GM12878 (cell line): ENCODE data around the gene TGFBR3. TPM values are rescaled to one million over a fixed set of nuclear protein-coding genes. Genes with fewer than 3 reads are reported as not detected.

ENCODE experiments used
- ATAC-seq: fragments of 200-7000 bp; cut with Tn5 transposase; 3 replicates; pipeline ENCODE4 v1.9.1; 2020; ENCODE audit warnings: mild to moderate bottlenecking, moderate library complexity
- BruUV-seq: library from RNA; stranded (reverse); fragments of 400-500 nt; replicated peaks from 2 replicates; lab custom pipeline; 2021; lab: Mats Ljungman, UMichigan
- CTCF ChIA-PET: fragments of 300-600 bp; sonication (Branson Sonifier 250); formaldehyde crosslinking; extraction: SDS; loops from one replicate; lab custom pipeline; 2021; ENCODE audit warnings: inconsistent platforms; lab: Yijun Ruan, JAX
- POLR2A ChIA-PET: fragments of 350-600 bp; formaldehyde crosslinking; extraction: SDS; loops from one replicate; lab custom pipeline; 2021; ENCODE audit warnings: inconsistent platforms; lab: Charles Lee
- RAD21 ChIA-PET: fragments of 300-600 bp; sonication (Branson Sonifier 250); formaldehyde crosslinking; loops from one replicate; lab custom pipeline; 2023; ENCODE audit warnings: antibody characterized with exemption; ENCODE audit not compliant: unreplicated experiment; lab: Charles Lee
- SMC1A ChIA-PET: fragments of 300-600 bp; sonication (Branson Sonifier 250); formaldehyde crosslinking; loops from one replicate; lab custom pipeline; 2023; ENCODE audit not compliant: unreplicated experiment, uncharacterized antibody; lab: Charles Lee
- DNase-seq: peaks from one replicate; pipeline ENCODE4 v3.0.0-alpha.2; 2011; ENCODE audit warnings: low read depth, low spot score
- FAIRE-seq: peaks from 3 replicates; lab custom pipeline; 2011; peaks lifted over from hg19 to GRCh38; lab: Jason Lieb, UNC
- H2AFZ ChIP-seq: 2 replicates; pipeline ENCODE4 v1.6.0; 2011; ENCODE audit warnings: low read depth, low read length, control low read depth; ENCODE audit not compliant: control insufficient read depth
- H3K27ac ChIP-seq: 2 replicates; pipeline ENCODE4 v1.5.1; 2011; ENCODE audit warnings: control low read depth; ENCODE audit not compliant: control insufficient read depth, insufficient read depth
- H3K27me3 ChIP-seq, 2 experiments: replicated peaks in 1 of 2; 2 replicates each; pipeline versions ENCODE4 v1.6.0 to v1.6.1; 2011; ENCODE audit warnings: low read length in 1 of 2; ENCODE audit not compliant: control insufficient read depth in 2 of 2, insufficient read depth in 2 of 2
- H3K36me3 ChIP-seq, 2 experiments: 2 replicates each; pipeline ENCODE4 v1.5.1; 2011; ENCODE audit warnings: low read length in 1 of 2; ENCODE audit not compliant: control insufficient read depth in 2 of 2, insufficient read depth in 2 of 2
- H3K4me1 ChIP-seq: 2 replicates; pipeline ENCODE4 v1.6.1; 2011; ENCODE audit warnings: mild to moderate bottlenecking, low read length, moderate library complexity, mixed read lengths; ENCODE audit not compliant: control insufficient read depth, insufficient read depth
- H3K4me2 ChIP-seq: 2 replicates; pipeline ENCODE4 v1.6.0; 2011; ENCODE audit warnings: control low read depth; ENCODE audit not compliant: control insufficient read depth, insufficient read depth
- H3K4me3 ChIP-seq: fragments of 200-600 bp; sonication (generic); 2 replicates; pipeline ENCODE4 v1.5.1; 2016
- H3K79me2 ChIP-seq: 2 replicates; pipeline ENCODE4 v1.6.0; 2011; ENCODE audit warnings: low read length; ENCODE audit not compliant: control insufficient read depth, insufficient read depth
- H3K9ac ChIP-seq: 2 replicates; pipeline ENCODE4 v1.8.0; 2011; ENCODE audit warnings: low read length, control low read depth, mixed read lengths; ENCODE audit not compliant: control insufficient read depth, insufficient read depth
- H3K9me3 ChIP-seq: replicated peaks from 3 replicates; pipeline ENCODE4 v1.5.1; 2011; ENCODE audit warnings: mild to moderate bottlenecking, low read length; ENCODE audit not compliant: control insufficient read depth, insufficient read depth
- H4K20me1 ChIP-seq: 2 replicates; pipeline ENCODE4 v1.6.0; 2011; ENCODE audit not compliant: control insufficient read depth, insufficient read depth
- ASH2L ChIP-seq: fragments of 300-600, 200-600 bp; sonication (generic); IDR thresholded peaks from 2 replicates; pipeline ENCODE4 v1.6.1; 2017; ENCODE audit warnings: low read depth, mild to moderate bottlenecking, borderline replicate concordance
- BACH1 ChIP-seq: fragments of 450-650 bp; IDR thresholded peaks from 2 replicates; pipeline ENCODE4 v1.6.1; 2017; ENCODE audit warnings: mild to moderate bottlenecking, borderline replicate concordance
- BMI1 ChIP-seq: fragments of 450-650 bp; IDR thresholded peaks from 2 replicates; pipeline ENCODE4 v1.6.1; 2016; ENCODE audit warnings: mild to moderate bottlenecking, moderate library complexity, borderline replicate concordance
- CBFB ChIP-seq: IDR thresholded peaks from 2 replicates; pipeline ENCODE4 v1.6.1; 2016; ENCODE audit warnings: antibody characterized with exemption, low read depth
- GATAD2B ChIP-seq: fragments of 450-650 bp; conservative IDR thresholded peaks from 2 replicates; pipeline ENCODE4 v1.6.1; 2017; ENCODE audit warnings: low read depth, mild to moderate bottlenecking, moderate library complexity
- STAT1 ChIP-seq: fragments of 450-650 bp; conservative IDR thresholded peaks from 2 replicates; pipeline ENCODE4 v1.6.1; 2014; ENCODE audit warnings: antibody characterized with exemption, mild to moderate bottlenecking
- TCF3 ChIP-seq: IDR thresholded peaks from 2 replicates; pipeline ENCODE4 v1.6.1; 2012; ENCODE audit warnings: low read depth, mild to moderate bottlenecking, low read length, borderline replicate concordance; ENCODE audit not compliant: insufficient read depth
- ZNF384 ChIP-seq: IDR thresholded peaks from 2 replicates; pipeline ENCODE4 v1.6.1; 2012; ENCODE audit warnings: low read depth, mild to moderate bottlenecking, low read length, improper control_type of control experiment, borderline replicate concordance
- WGBS: methylation state at CpG from one replicate; pipeline ENCODE4 v1.1.6; 2016; ENCODE audit warnings: low lambda C conversion rate; ENCODE audit not compliant: insufficient replicate concordance, insufficient coverage; ENCODE audit errors: missing lambda C conversion rate; 5-methylcytosine and 5-hydroxymethylcytosine counted together
- in situ Hi-C: fragments of 300-500 bp; cut with MboI; formaldehyde crosslinking; loops from 9 replicates; pipeline ENCODE4 v1.14.3; 2018; ENCODE audit warnings: mixed read lengths
- intact Hi-C: fragments of 100-400 bp; cut with micrococcal nuclease; formaldehyde crosslinking; loops from one replicate; pipeline ENCODE4 v1.14.2; 2022; ENCODE audit not compliant: unreplicated experiment
- polyA plus RNA-seq, 11 experiments: library from polyadenylated mRNA; depleted of rRNA in 4 of 11; unstranded in 6 of 11; stranded (reverse) in 5 of 11; fragments of >200 nt; fragmentation: Nextera tagmentation in 4 of 11; fragmentation: Illumina TruSeq in 1 of 11; extraction: Ambion mirVana in 4 of 11; extraction: Trizol in 1 of 11; gene quantifications; 1 replicate in 1 of 11; 2 replicates in 10 of 11; pipeline versions ENCODE4 v1.2.1 to v1.2.3, GENCODE V29; 2011 to 2016; ENCODE audit warnings: inconsistent platforms in 2 of 11, missing spikeins in 2 of 11, low read depth in 1 of 11
- total RNA-seq, 4 experiments: library from RNA; depleted of rRNA in 3 of 4; stranded (reverse); fragments of >200 nt in 3 of 4; fragmentation: Illumina TruSeq in 1 of 4; extraction: Trizol in 1 of 4; gene quantifications; 2 replicates each; pipeline versions ENCODE4 v1.2.1 to v1.2.3, GENCODE V29; 2013 to 2021
- TF ChIP-seq, protein P1 (sequence below): fragments of 450-650 bp; IDR thresholded peaks from 2 replicates; pipeline ENCODE4 v1.6.1; 2016; ENCODE audit warnings: mild to moderate bottlenecking
- TF ChIP-seq, protein P2 (sequence below): IDR thresholded peaks from 2 replicates; pipeline ENCODE4 v1.6.1; 2011; ENCODE audit warnings: borderline replicate concordance, low read depth, mild to moderate bottlenecking, moderate library complexity, mixed read lengths, low read length; ENCODE audit not compliant: insufficient read depth; ENCODE audit errors: extremely low read length
- TF ChIP-seq, protein P3 (sequence below): fragments of 450-650 bp; IDR thresholded peaks from 2 replicates; pipeline ENCODE4 v1.6.1; 2017; ENCODE audit warnings: low read depth, mild to moderate bottlenecking, moderate library complexity
- TF ChIP-seq, protein P4 (sequence below): fragments of 450-650 bp; formaldehyde crosslinking; IDR thresholded peaks from 2 replicates; pipeline ENCODE4 v1.4.0; 2020; ENCODE audit warnings: mild to moderate bottlenecking, moderate library complexity

The TGFBR3 gene
- total and polyA plus RNA-seq, 10 of the 15 experiments (the other 5 are each of a cell fraction or from before 2014, with no cell fraction given) = 2.7 to 16.5 (median 12.6) TPM

- TF ChIP-seq, protein P1, sequence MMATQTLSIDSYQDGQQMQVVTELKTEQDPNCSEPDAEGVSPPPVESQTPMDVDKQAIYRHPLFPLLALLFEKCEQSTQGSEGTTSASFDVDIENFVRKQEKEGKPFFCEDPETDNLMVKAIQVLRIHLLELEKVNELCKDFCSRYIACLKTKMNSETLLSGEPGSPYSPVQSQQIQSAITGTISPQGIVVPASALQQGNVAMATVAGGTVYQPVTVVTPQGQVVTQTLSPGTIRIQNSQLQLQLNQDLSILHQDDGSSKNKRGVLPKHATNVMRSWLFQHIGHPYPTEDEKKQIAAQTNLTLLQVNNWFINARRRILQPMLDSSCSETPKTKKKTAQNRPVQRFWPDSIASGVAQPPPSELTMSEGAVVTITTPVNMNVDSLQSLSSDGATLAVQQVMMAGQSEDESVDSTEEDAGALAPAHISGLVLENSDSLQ = 0 out of 2 replicates have a peak, but pooled peaks have one; percentile 5
- TF ChIP-seq ZNF384 (no peak), TCF3 (no peak), BACH1 (peak; percentile 15; the same call in 1 of the 2 replicates), STAT1 (no peak), BMI1 (no peak; the same call in 1 of the 2 replicates)
Measured at GRCh38 chr1:91712981-91713841, 172.7 kb downstream of the TGFBR3 start (continued).

GRCh38 chr1:91712393-91712792, 173.6 kb downstream of the TGFBR3 start:
- BruUV-seq = no TSS peak
- FAIRE-seq (no peak), DNase-seq (no peak), ATAC-seq (peak; percentile 52)
- Histone ChIP-seq H3K27me3 (no peaks in the 10 kb centered on the region), H3K4me2 (peak overlapping the region; percentile 75), H4K20me1 (no peaks in the 10 kb centered on the region), H3K4me1 (peaks cover 36% of the 10 kb centered on the region), H3K27ac (peak overlapping the region; percentile 66), H2AFZ (peak overlapping the region; percentile 38), H3K79me2 (no peaks in the 10 kb centered on the region), H3K9ac (no peak overlapping the region; the same call in 1 of the 2 replicates), H3K4me3 (no peak overlapping the region), H3K9me3 (no peaks in the 10 kb centered on the region), H3K36me3 (no peaks in the 10 kb centered on the region)
- intact Hi-C loops = loop anchor here (5.0 kb wide), 1 partner anchor 210 kb away; the partner anchor contains the start of gene CDC7
- in situ Hi-C loops = no loop called here
- SMC1A ChIA-PET = interaction anchor here (1.1 to 1.2 kb wide), 2 partner anchors 9 to 13 kb away, joined by 3 read pairs; no protein-coding TSS in a partner anchor
- CTCF ChIA-PET = interaction anchor here (1.1 kb wide), 1 partner anchor 95 kb away, joined by 3 read pairs; no protein-coding TSS in a partner anchor
- 2% methylated on average over 3 of the region's 3 CpGs for WGBS
- RAD21 ChIA-PET = no interaction called here
- POLR2A ChIA-PET = no interaction called here
- no peak for TF ChIP-seq ASH2L
- TF ChIP-seq CBFB = no peak
- TF ChIP-seq, protein P2, sequence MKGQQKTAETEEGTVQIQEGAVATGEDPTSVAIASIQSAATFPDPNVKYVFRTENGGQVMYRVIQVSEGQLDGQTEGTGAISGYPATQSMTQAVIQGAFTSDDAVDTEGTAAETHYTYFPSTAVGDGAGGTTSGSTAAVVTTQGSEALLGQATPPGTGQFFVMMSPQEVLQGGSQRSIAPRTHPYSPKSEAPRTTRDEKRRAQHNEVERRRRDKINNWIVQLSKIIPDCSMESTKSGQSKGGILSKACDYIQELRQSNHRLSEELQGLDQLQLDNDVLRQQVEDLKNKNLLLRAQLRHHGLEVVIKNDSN = no peak
- TF ChIP-seq GATAD2B = no peak
- TF ChIP-seq TCF3 = no peak
- TF ChIP-seq, protein P3, sequence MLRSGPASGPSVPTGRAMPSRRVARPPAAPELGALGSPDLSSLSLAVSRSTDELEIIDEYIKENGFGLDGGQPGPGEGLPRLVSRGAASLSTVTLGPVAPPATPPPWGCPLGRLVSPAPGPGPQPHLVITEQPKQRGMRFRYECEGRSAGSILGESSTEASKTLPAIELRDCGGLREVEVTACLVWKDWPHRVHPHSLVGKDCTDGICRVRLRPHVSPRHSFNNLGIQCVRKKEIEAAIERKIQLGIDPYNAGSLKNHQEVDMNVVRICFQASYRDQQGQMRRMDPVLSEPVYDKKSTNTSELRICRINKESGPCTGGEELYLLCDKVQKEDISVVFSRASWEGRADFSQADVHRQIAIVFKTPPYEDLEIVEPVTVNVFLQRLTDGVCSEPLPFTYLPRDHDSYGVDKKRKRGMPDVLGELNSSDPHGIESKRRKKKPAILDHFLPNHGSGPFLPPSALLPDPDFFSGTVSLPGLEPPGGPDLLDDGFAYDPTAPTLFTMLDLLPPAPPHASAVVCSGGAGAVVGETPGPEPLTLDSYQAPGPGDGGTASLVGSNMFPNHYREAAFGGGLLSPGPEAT = no peak
- TF ChIP-seq, protein P4, sequence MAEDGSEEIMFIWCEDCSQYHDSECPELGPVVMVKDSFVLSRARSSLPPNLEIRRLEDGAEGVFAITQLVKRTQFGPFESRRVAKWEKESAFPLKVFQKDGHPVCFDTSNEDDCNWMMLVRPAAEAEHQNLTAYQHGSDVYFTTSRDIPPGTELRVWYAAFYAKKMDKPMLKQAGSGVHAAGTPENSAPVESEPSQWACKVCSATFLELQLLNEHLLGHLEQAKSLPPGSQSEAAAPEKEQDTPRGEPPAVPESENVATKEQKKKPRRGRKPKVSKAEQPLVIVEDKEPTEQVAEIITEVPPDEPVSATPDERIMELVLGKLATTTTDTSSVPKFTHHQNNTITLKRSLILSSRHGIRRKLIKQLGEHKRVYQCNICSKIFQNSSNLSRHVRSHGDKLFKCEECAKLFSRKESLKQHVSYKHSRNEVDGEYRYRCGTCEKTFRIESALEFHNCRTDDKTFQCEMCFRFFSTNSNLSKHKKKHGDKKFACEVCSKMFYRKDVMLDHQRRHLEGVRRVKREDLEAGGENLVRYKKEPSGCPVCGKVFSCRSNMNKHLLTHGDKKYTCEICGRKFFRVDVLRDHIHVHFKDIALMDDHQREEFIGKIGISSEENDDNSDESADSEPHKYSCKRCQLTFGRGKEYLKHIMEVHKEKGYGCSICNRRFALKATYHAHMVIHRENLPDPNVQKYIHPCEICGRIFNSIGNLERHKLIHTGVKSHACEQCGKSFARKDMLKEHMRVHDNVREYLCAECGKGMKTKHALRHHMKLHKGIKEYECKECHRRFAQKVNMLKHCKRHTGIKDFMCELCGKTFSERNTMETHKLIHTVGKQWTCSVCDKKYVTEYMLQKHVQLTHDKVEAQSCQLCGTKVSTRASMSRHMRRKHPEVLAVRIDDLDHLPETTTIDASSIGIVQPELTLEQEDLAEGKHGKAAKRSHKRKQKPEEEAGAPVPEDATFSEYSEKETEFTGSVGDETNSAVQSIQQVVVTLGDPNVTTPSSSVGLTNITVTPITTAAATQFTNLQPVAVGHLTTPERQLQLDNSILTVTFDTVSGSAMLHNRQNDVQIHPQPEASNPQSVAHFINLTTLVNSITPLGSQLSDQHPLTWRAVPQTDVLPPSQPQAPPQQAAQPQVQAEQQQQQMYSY (CRISPR knock-in tag) = no peak
